GM21390 (cell line): Measurements from ENCODE around the gene HNRNPH2.

Experiments
- ATAC-seq: cut with Tn5 transposase; IDR thresholded peaks from one replicate; pipeline ENCODE4 v1.9.1; 2021; ENCODE audit not compliant: unreplicated experiment

Gene HNRNPH2

GRCh38 chrX:101407748-101408531, at the start of gene HNRNPH2, which contains the start of gene GLA:
Gene HNRNPH2 (plus strand): TSS chrX:101408222. CDS start chrX:101411989, 3,767 bp downstream.
Gene GLA (minus strand): TSS chrX:101407925. CDS start chrX:101407903, 22 bp downstream.
- peak; percentile 88 for ATAC-seq

DNA sequence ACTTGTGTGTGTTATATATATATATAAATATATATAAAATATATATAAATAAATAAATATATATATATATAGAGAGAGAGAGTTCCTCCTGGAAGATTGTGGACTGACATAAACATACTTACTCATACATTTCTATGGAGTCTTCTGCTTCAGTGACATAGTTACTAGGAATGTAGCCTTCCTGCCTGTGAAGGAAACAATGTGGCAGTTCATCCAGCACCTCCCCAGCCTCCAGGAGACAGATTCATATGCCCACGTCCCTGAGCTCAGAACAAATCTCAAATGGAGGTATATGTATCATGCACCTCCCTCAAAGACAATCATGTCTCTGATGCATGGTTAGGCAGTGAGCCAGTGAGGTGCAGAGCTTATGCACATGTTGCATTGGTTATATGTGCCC, 48.1 kb upstream of the HNRNPH2 start:
- ATAC-seq, result no peak

GRCh38 chrX:101360390-101360789, 47.6 kb upstream of the HNRNPH2 start:
- ATAC-seq, result no peak

GRCh38 chrX:101362116-101362515, 45.9 kb upstream of the HNRNPH2 start:
- ATAC-seq, result no peak

- no peak for ATAC-seq
These were observed 45.3 kb upstream of the HNRNPH2 start for GRCh38 chrX:101362757-101363156.

GRCh38 chrX:101365301-101365795, 42.7 kb upstream of the HNRNPH2 start:
- no peak for ATAC-seq

DNA sequence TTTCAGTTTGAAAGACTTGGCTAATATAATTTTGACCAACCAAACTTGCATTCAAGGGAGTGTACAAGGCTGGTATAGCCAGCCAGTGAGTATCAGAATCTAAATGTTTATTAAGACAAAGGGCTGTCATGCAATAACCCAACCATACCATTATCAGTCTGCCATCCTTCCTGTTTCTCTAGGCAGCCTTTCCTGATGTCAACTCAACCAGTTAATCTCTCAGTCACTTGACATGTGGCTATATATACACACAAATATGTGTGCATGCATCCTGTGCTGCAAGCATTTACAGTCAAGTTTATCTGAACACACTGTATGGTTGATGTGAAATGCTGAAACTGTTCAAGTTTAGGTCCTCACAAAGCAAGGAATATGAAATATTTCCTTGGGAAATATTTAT, 39.2 kb upstream of the HNRNPH2 start:
- no peak for ATAC-seq

DNA sequence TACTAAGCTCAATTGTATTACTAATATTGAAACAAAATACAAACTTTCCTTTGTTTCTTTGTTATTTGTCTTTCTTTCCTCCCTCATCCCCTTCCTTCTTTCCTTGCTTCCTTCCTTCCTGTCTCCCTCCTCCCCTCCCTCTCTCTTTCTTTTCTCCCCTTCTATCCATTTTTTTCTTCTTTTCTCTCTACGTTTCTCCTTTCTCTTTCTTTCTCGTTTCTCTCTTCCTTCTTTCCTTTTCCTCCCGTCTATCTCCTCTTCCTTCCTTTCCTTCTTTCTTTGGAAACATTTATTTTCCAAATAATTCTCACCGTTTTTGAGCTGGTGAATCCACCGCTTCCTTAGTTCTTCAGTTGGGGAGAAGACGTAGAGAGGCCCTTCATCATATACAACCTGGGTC, 38.3 kb upstream of the HNRNPH2 start:
- no peak for ATAC-seq

DNA sequence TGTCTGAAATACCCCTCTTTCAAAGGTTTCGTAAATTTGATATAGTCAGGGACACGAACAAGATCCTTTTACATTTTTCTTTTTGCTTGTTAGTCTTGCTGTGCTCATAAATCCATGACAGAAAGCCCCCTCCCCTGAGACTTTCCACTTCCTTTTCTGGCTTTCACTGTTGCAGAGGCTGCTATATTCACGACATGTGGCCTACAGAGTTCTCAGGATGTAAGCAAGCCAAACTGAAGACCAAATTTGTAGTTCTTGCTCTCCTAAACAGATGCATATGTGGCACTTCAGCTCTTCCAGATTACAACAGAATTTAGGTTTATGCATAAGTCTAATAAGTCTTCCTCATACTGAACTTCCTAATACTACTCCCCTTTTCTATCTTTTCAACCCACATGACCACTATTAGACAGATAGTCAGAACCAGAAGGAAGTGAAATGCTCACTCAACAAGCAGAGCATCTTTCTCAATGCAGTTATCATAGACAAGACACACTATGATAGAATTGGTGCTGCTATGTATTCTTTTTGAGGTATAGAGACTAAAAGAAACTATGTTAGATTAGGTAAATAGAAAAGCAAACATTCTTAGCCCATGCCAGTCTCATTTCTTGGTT, 37.0 kb upstream of the HNRNPH2 start:
- ATAC-seq, result peak; percentile 81

GRCh38 chrX:101377547-101377946, 30.5 kb upstream of the HNRNPH2 start:
- ATAC-seq, result no peak

GRCh38 chrX:101383679-101384205, 24.3 kb upstream of the HNRNPH2 start:
- ATAC-seq, result peak; percentile 76

- no peak for ATAC-seq
These were observed 22.9 kb upstream of the HNRNPH2 start for GRCh38 chrX:101385026-101385684.

GRCh38 chrX:101385795-101386541, 22.1 kb upstream of the HNRNPH2 start, which contains the start of gene BTK:
Gene BTK (minus strand): TSS chrX:101386191. CDS start chrX:101375284, 10,907 bp downstream.
- peak; percentile 65 for ATAC-seq

GRCh38 chrX:101386542-101386885, 21.5 kb upstream of the HNRNPH2 start:
- no peak for ATAC-seq

GRCh38 chrX:101388604-101389003, 19.4 kb upstream of the HNRNPH2 start:
- no peak for ATAC-seq

DNA sequence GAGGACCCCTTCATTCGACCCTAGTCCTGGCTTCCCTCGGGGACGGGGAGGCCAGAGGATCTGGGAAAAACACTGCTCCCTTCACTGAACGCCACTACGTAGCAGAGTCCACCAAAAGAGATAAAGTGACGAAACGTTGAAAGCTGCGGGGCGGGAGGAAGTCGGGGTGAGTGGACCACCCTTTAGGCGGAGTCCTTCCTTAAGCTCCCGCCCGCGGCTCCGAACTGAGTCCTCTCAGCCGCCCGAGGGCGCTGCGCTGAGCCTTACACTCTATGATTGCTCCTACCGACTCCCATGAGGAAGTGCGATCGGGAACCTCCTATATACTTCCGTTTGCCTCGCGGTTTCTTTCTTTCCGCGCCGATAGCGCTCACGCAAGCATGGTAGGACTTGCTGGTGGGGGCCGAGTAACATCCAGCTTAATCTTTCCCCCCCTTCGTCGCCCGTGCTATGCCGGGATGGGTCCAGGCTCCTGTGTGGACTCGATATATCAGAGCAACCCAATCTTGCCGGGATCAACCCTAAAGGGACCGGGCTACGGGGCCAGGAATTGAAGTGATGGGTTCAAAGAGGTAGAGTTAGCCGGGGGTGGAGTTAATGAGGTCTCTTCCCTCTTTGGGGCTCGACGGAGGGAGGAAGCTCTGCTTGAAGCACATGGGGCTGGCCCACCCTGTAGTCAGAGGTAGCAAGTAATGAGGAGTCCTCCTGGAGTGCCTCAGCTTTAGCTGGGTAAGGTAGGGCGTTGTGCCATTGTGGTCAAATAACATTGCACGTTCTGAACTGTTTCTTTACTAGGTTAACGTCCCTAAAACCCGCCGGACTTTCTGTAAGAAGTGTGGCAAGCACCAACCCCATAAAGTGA, 17.1 kb upstream of the HNRNPH2 start, which contains the start of gene RPL36A:
TSS of gene RPL36A (plus strand) at position 348 of the 862 bp plus-strand sequence. CDS start at position 381, 33 bp downstream.
- peak; percentile 80 for ATAC-seq

DNA sequence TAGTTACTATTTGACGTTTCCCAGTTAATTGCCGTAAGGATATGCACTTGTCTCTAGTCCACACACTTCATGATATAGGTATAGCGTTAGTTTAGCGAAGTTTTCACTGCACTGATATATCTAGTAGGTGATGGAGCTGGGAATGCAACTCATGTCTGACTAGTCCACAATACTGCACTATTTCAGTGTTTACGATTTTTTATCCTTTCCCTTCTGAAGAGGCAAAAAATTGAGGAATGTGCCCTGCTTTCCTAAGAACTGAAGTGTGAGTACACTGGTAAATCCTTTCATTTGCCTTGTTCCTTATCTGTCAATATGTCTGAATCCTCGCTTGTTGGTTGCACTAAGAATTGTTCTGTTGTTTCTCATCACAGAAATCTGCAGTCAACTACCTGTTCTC, 16.2 kb upstream of the HNRNPH2 start:
- no peak for ATAC-seq

DNA sequence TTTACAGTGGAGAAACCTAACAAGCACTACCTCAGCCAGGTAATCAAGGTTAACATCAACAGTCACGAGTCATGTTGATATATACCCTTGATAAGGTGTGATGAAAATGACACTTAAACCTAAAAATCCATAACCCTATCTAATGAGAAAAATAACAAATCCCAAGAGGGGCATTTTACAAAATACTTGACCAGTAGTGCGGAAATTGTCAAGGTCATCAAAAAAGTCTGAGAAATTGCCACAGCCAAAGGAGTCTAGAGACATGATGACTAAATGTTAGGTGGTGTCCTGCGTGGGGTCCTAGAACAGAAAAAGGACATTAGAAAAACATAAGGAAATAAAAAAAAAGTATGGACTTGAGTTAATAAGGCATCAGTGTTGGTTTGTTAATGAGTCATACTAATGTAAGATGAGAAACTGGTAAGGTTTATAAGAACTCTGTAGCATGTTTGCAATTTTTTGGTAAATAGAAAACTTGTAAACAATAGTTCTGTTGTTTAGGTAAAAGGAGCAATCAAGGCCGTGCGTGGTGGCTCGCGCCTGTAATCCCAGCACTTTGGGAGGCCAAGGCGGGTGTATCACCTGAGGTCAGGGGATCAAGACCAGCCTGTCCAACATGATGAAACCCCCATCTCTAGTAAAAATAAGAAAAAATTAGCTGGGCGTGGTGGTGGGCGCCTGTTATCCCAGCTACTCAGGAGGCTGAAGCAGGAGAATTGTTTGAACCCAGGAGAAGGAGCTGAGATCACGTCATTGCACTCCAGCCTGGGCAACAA, 14.3 kb upstream of the HNRNPH2 start:
- no peak for ATAC-seq

DNA sequence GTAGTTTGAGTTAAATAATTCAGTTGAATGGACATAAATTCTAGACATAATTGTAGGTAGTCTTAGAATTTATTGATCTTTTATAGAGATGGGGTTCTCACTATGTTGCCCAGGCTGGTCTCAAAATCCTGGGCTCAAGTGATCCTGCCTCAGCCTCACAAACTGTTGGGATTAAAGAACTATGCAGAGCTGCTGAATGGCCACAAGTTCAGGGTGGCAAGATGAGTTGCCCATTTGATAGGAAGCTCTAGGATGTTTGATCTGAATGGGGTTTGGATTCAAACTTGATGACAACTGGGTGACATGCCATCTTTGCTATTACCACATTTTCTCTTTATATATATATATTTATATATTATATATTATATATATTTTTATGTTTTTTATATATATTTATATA, 13.7 kb upstream of the HNRNPH2 start:
- ATAC-seq, result no peak
